Measurements from ENCODE around the gene C2orf49.

C2orf49 gene

GRCh38 chr2:105388971-105389381, 51.6 kb downstream of the C2orf49 start:
- peaks cover 20% of the 10 kb centered on the region for H3K4me1 ChIP-seq (ENCODE audit: low read length)
- H3K9me3 ChIP-seq (replicated peaks; ENCODE audit: insufficient read depth, low read length), result no peaks in the 10 kb centered on the region
- H3K79me2 ChIP-seq (ENCODE audit: low read length), result no peaks in the 10 kb centered on the region
- no peak overlapping the region for H3K27ac ChIP-seq (ENCODE audit: low read length)
- no peak for TF ChIP-seq EZH2phosphoT487 (IDR thresholded peaks at IDR 0.05; ENCODE audit: low read length)
- H3K36me3 ChIP-seq (replicated peaks; ENCODE audit: insufficient read depth, low read length), result no peaks in the 10 kb centered on the region
- H3K4me3 ChIP-seq (ENCODE audit: low read length), result no peak overlapping the region
- no peak overlapping the region for H3K4me2 ChIP-seq (ENCODE audit: low read depth, low read length)
- DNase-seq, result no peak
- H3K9ac ChIP-seq (ENCODE audit: low read length), result no peak overlapping the region
- H3F3A ChIP-seq (ENCODE audit: insufficient read depth, low read length), result peaks cover 10% of the 10 kb centered on the region
- no peaks in the 10 kb centered on the region for H4K20me1 ChIP-seq (ENCODE audit: insufficient read depth, low read length)
- no peaks in the 10 kb centered on the region for H3K9me2 ChIP-seq (replicated peaks; ENCODE audit: insufficient read depth, low read length)
- H2AFZ ChIP-seq (ENCODE audit: low read length), result no peak overlapping the region
- H3K27me3 ChIP-seq (replicated peaks; ENCODE audit: insufficient read depth, low read length), result no peaks in the 10 kb centered on the region

DNA sequence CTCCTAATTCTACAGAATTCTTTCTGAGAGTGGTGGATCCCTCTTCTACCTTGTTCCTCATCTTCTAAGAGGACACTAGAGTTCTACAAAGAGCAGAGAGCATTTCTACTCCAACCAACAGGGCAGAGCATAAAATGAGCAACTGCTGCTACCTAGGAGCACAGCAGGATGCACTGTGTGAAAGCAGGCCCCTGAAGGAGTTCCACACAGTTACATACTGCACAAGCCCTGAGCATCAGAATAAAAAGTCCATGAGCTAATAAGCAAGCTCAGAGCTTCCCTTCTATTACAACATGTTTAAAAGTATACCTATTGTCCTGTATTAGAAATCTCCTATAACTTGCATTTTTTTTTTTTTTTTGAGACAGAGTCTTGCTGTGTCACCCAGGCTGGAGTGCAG, 53.1 kb downstream of the C2orf49 start:
- H3K9me3 ChIP-seq (replicated peaks; ENCODE audit: insufficient read depth, low read length), result no peaks in the 10 kb centered on the region
- no peaks in the 10 kb centered on the region for H3K79me2 ChIP-seq (ENCODE audit: low read length)
- TF ChIP-seq, protein P1, sequence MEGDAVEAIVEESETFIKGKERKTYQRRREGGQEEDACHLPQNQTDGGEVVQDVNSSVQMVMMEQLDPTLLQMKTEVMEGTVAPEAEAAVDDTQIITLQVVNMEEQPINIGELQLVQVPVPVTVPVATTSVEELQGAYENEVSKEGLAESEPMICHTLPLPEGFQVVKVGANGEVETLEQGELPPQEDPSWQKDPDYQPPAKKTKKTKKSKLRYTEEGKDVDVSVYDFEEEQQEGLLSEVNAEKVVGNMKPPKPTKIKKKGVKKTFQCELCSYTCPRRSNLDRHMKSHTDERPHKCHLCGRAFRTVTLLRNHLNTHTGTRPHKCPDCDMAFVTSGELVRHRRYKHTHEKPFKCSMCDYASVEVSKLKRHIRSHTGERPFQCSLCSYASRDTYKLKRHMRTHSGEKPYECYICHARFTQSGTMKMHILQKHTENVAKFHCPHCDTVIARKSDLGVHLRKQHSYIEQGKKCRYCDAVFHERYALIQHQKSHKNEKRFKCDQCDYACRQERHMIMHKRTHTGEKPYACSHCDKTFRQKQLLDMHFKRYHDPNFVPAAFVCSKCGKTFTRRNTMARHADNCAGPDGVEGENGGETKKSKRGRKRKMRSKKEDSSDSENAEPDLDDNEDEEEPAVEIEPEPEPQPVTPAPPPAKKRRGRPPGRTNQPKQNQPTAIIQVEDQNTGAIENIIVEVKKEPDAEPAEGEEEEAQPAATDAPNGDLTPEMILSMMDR (IDR thresholded peaks at IDR 0.05; ENCODE audit: low read length), result no peak
- no peak for TF ChIP-seq EZH2 (optimal IDR thresholded peaks at IDR 0.05; ENCODE audit: low read depth, low read length)
- TF ChIP-seq EZH2phosphoT487 (IDR thresholded peaks at IDR 0.05; ENCODE audit: low read length), result no peak
- no peak overlapping the region for H3K27ac ChIP-seq (ENCODE audit: low read length)
- no peak for DNase-seq
- no peak overlapping the region for H3K4me2 ChIP-seq (ENCODE audit: low read depth, low read length)
- H3F3A ChIP-seq (ENCODE audit: insufficient read depth, low read length), result no peaks in the 10 kb centered on the region
- H3K9ac ChIP-seq (ENCODE audit: low read length), result no peak overlapping the region
- H3K27me3 ChIP-seq (replicated peaks; ENCODE audit: insufficient read depth, low read length), result no peaks in the 10 kb centered on the region
- H3K36me3 ChIP-seq (replicated peaks; ENCODE audit: insufficient read depth, low read length), result no peaks in the 10 kb centered on the region
- peaks cover 5% of the 10 kb centered on the region for H3K4me1 ChIP-seq (ENCODE audit: low read length)
- no peak overlapping the region for H2AFZ ChIP-seq (ENCODE audit: low read length)
- H3K4me3 ChIP-seq (ENCODE audit: low read length), result no peak overlapping the region
- H4K20me1 ChIP-seq (ENCODE audit: insufficient read depth, low read length), result no peaks in the 10 kb centered on the region
- no peaks in the 10 kb centered on the region for H3K9me2 ChIP-seq (replicated peaks; ENCODE audit: insufficient read depth, low read length)

DNA sequence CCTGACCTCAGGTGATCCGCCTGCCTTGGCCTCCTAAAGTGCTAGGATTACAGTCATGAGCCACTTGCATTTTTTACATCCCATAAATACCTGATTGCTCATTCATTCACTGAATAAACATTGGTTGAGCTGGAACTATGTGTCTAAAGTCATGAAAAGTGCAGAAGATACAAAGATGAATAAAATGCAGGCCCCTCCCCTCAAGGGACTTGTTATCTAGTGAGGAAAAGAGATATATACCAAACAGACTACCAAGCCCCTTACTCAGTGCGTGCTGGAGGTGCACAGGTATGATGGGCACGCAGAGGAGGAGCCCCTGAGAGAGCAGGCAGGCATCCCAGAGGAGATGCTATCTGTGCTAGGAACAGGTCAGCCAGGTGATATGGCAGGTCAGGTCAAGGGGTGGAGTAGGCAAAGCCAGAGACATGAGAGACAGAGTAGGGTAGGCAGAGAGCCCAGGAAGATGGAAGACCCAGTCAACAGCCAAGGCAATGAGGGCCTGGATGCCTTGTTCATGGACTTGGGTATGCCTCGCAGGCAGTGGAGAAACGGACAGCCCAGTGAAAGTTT, 53.8 kb downstream of the C2orf49 start:
- no peaks in the 10 kb centered on the region for H4K20me1 ChIP-seq (ENCODE audit: insufficient read depth, low read length)
- H2AFZ ChIP-seq (ENCODE audit: low read length), result no peak overlapping the region
- H3F3A ChIP-seq (ENCODE audit: insufficient read depth, low read length), result no peaks in the 10 kb centered on the region
- H3K9me3 ChIP-seq (replicated peaks; ENCODE audit: insufficient read depth, low read length), result no peaks in the 10 kb centered on the region
- no peak for DNase-seq
- H3K9ac ChIP-seq (ENCODE audit: low read length), result no peak overlapping the region
- H3K9me2 ChIP-seq (replicated peaks; ENCODE audit: insufficient read depth, low read length), result no peaks in the 10 kb centered on the region
- H3K27ac ChIP-seq (ENCODE audit: low read length), result no peak overlapping the region
- H3K4me3 ChIP-seq (ENCODE audit: low read length), result no peak overlapping the region
- no peak overlapping the region for H3K4me2 ChIP-seq (ENCODE audit: low read depth, low read length)
- H3K4me1 ChIP-seq (ENCODE audit: low read length), result no peaks in the 10 kb centered on the region
- no peaks in the 10 kb centered on the region for H3K36me3 ChIP-seq (replicated peaks; ENCODE audit: insufficient read depth, low read length)
- TF ChIP-seq EZH2 (optimal IDR thresholded peaks at IDR 0.05; ENCODE audit: low read depth, low read length) (no peak), EZH2phosphoT487 (IDR thresholded peaks at IDR 0.05; ENCODE audit: low read length) (no peak)
- TF ChIP-seq, protein P1 (IDR thresholded peaks at IDR 0.05; ENCODE audit: low read length), result no peak
- H3K27me3 ChIP-seq (replicated peaks; ENCODE audit: insufficient read depth, low read length), result no peaks in the 10 kb centered on the region
- H3K79me2 ChIP-seq (ENCODE audit: low read length), result no peaks in the 10 kb centered on the region

All from MM.1S (cell line).